SKM-1 treated with dmso at 0.1 percent for 144 hours (cell line): ENCODE measurements around the gene AGAP1.

Source experiments
- DNase-seq: peaks from one replicate; lab custom pipeline; 2025; ENCODE audit not compliant: unreplicated experiment; lab: John Stamatoyannopoulos, UW

AGAP1 gene

GRCh38 chr2:236014408-236015131 is 520.7 kb downstream of the AGAP1 start:
- DNase-seq: no peak

- no peak for DNase-seq
These were observed 521.3 kb downstream of the AGAP1 start for GRCh38 chr2:236015171-236015570.

GRCh38 chr2:236016496-236016895 is 522.7 kb downstream of the AGAP1 start:
- DNase-seq: no peak

- no peak for DNase-seq
These were observed 523.6 kb downstream of the AGAP1 start for GRCh38 chr2:236017446-236017845.

GRCh38 chr2:236019434-236019833 is 525.6 kb downstream of the AGAP1 start:
- no peak for DNase-seq

- DNase-seq: no peak
These were observed 527.7 kb downstream of the AGAP1 start for GRCh38 chr2:236021499-236022057.

- DNase-seq: no peak
These were observed 528.3 kb downstream of the AGAP1 start for GRCh38 chr2:236022128-236022527.

- no peak for DNase-seq
These were observed 532.0 kb downstream of the AGAP1 start for GRCh38 chr2:236025892-236026291.

- no peak for DNase-seq
These were observed 533.0 kb downstream of the AGAP1 start for GRCh38 chr2:236026841-236027240.

GRCh38 chr2:236028066-236028465 is 534.2 kb downstream of the AGAP1 start:
- no peak for DNase-seq

- no peak for DNase-seq
These were observed 539.6 kb downstream of the AGAP1 start for GRCh38 chr2:236033462-236033861.

GRCh38 chr2:236034974-236035373 is 541.1 kb downstream of the AGAP1 start:
- DNase-seq: no peak

- DNase-seq: no peak
These were observed 542.2 kb downstream of the AGAP1 start for GRCh38 chr2:236036045-236036444.

- DNase-seq: no peak
These were observed 544.3 kb downstream of the AGAP1 start for GRCh38 chr2:236038096-236038495.

- DNase-seq: no peak
These were observed 546.9 kb downstream of the AGAP1 start for GRCh38 chr2:236040600-236041328.

- no peak for DNase-seq
These were observed 547.8 kb downstream of the AGAP1 start for GRCh38 chr2:236041616-236042015.

GRCh38 chr2:236042087-236042486 is 548.2 kb downstream of the AGAP1 start:
- no peak for DNase-seq

GRCh38 chr2:236044191-236044590 is 550.3 kb downstream of the AGAP1 start:
- no peak for DNase-seq

- DNase-seq: no peak
These were observed 551.7 kb downstream of the AGAP1 start for GRCh38 chr2:236045251-236046235.

GRCh38 chr2:236046715-236047114 is 552.9 kb downstream of the AGAP1 start:
- no peak for DNase-seq

GRCh38 chr2:236047176-236047575 is 553.3 kb downstream of the AGAP1 start:
- no peak for DNase-seq
